SK-N-SH (cell line): Measurements from ENCODE around the gene PAOX.
"Not testable (repeated sequence)": the region's sequence is repeated elsewhere in the genome, so short reads cannot be mapped to it uniquely, and the experiment has no call there.

Experiments used
- CHD2 ChIP-seq: fragments of 150-350 bp; IDR thresholded peaks from 2 replicates; pipeline ENCODE4 v1.6.1; 2018; ENCODE audit warnings: low read length; ENCODE audit not compliant: partially characterized antibody
- EP300 ChIP-seq, 2 experiments: IDR thresholded peaks; 2 replicates each; pipeline versions ENCODE4 v1.4.0 to v1.6.1; 2012; ENCODE audit warnings: borderline replicate concordance in 1 of 2, low read depth in 1 of 2, low read length in 1 of 2
- GATA2 ChIP-seq: sonication (generic); formaldehyde crosslinking; IDR thresholded peaks from 2 replicates; pipeline ENCODE4 v1.5.0; 2020; ENCODE audit warnings: mild to moderate bottlenecking, missing genetic modification reagents
- NRF1 ChIP-seq: IDR thresholded peaks from 2 replicates; pipeline ENCODE4 v1.6.1; 2012; ENCODE audit warnings: low read depth, mild to moderate bottlenecking, low read length
- RFX5 ChIP-seq: IDR thresholded peaks from 2 replicates; pipeline ENCODE4 v1.6.1; 2012; ENCODE audit warnings: mild to moderate bottlenecking, improper control_type of control experiment, low read length
- TF ChIP-seq, protein P1 (sequence below): fragments of 200-600 bp; sonication (generic); IDR thresholded peaks from 2 replicates; pipeline ENCODE4 v1.6.1; 2017; ENCODE audit warnings: antibody characterized with exemption, mild to moderate bottlenecking, moderate library complexity
- TF ChIP-seq, protein P2 (sequence below): fragments of 150-350 bp; IDR thresholded peaks from 2 replicates; pipeline ENCODE4 v1.6.1; 2017; ENCODE audit warnings: antibody characterized with exemption, low read length, low read depth, borderline replicate concordance
- TF ChIP-seq, protein P3 (sequence below): IDR thresholded peaks from 2 replicates; pipeline ENCODE4; 2012
- TF ChIP-seq, protein P4 (sequence below): IDR thresholded peaks from 2 replicates; pipeline ENCODE4 v1.4.0; 2012; ENCODE audit warnings: low read depth, borderline replicate concordance

GRCh38 chr10:133424601-133425000 is 45.5 kb downstream of the PAOX start, which contains the start of gene SPRN:
- TF ChIP-seq, protein P1, sequence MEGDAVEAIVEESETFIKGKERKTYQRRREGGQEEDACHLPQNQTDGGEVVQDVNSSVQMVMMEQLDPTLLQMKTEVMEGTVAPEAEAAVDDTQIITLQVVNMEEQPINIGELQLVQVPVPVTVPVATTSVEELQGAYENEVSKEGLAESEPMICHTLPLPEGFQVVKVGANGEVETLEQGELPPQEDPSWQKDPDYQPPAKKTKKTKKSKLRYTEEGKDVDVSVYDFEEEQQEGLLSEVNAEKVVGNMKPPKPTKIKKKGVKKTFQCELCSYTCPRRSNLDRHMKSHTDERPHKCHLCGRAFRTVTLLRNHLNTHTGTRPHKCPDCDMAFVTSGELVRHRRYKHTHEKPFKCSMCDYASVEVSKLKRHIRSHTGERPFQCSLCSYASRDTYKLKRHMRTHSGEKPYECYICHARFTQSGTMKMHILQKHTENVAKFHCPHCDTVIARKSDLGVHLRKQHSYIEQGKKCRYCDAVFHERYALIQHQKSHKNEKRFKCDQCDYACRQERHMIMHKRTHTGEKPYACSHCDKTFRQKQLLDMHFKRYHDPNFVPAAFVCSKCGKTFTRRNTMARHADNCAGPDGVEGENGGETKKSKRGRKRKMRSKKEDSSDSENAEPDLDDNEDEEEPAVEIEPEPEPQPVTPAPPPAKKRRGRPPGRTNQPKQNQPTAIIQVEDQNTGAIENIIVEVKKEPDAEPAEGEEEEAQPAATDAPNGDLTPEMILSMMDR: not testable (repeated sequence)
- TF ChIP-seq CHD2; RFX5; NRF1; GATA2 (CRISPR knock-in tag); EP300 (IDR thresholded peaks at IDR 0.05; ENCODE audit: borderline replicate concordance in 1 of 2, low read depth in 1 of 2, low read length in 1 of 2): not testable (repeated sequence)
- TF ChIP-seq, protein P2, sequence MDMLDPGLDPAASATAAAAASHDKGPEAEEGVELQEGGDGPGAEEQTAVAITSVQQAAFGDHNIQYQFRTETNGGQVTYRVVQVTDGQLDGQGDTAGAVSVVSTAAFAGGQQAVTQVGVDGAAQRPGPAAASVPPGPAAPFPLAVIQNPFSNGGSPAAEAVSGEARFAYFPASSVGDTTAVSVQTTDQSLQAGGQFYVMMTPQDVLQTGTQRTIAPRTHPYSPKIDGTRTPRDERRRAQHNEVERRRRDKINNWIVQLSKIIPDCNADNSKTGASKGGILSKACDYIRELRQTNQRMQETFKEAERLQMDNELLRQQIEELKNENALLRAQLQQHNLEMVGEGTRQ: not testable (repeated sequence)
- TF ChIP-seq, protein P3, sequence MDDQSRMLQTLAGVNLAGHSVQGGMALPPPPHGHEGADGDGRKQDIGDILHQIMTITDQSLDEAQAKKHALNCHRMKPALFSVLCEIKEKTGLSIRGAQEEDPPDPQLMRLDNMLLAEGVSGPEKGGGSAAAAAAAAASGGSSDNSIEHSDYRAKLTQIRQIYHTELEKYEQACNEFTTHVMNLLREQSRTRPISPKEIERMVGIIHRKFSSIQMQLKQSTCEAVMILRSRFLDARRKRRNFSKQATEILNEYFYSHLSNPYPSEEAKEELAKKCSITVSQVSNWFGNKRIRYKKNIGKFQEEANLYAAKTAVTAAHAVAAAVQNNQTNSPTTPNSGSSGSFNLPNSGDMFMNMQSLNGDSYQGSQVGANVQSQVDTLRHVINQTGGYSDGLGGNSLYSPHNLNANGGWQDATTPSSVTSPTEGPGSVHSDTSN: not testable (repeated sequence)
- TF ChIP-seq, protein P4, sequence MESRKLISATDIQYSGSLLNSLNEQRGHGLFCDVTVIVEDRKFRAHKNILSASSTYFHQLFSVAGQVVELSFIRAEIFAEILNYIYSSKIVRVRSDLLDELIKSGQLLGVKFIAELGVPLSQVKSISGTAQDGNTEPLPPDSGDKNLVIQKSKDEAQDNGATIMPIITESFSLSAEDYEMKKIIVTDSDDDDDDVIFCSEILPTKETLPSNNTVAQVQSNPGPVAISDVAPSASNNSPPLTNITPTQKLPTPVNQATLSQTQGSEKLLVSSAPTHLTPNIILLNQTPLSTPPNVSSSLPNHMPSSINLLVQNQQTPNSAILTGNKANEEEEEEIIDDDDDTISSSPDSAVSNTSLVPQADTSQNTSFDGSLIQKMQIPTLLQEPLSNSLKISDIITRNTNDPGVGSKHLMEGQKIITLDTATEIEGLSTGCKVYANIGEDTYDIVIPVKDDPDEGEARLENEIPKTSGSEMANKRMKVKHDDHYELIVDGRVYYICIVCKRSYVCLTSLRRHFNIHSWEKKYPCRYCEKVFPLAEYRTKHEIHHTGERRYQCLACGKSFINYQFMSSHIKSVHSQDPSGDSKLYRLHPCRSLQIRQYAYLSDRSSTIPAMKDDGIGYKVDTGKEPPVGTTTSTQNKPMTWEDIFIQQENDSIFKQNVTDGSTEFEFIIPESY: not testable (repeated sequence)
